AG09309 (cell line): ENCODE results near the gene PPIL6.

ENCODE experiments used
- DNase-seq: peaks from one replicate; pipeline ENCODE4 v3.0.0-alpha.2; 2010; ENCODE audit warnings: low read depth
- H3K4me3 ChIP-seq: 2 replicates; pipeline ENCODE4 v1.5.1; 2011; ENCODE audit warnings: mild to moderate bottlenecking, low read depth, low read length, moderate library complexity; ENCODE audit not compliant: control insufficient read depth
- TF ChIP-seq, protein P1 (sequence below): IDR thresholded peaks from 2 replicates; pipeline ENCODE4 v1.5.1; 2011; ENCODE audit warnings: mild to moderate bottlenecking, low read depth, low read length, inconsistent platforms; ENCODE audit not compliant: insufficient read depth, control insufficient read depth; ENCODE audit errors: missing control alignments

The PPIL6 gene

DNA sequence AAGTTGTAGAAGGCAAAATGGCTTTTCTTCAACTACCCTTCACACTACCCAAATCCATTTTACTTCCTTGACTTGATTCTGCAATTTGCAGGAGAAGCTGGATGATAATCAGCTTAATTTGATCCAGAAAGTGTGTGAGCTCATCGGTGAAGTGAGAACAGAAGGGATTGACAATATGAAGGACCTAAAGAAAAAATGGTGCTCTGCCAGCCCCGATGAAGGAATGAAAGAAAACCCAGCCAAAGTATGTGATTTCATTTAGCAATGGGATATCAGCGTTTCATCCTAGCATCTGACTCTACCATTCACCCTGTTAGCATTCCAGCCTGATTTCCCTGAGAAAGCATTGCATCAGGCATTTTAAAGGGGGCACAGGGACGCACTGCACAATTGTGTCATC, 99.6 kb downstream of the PPIL6 start:
- TF ChIP-seq, protein P1, sequence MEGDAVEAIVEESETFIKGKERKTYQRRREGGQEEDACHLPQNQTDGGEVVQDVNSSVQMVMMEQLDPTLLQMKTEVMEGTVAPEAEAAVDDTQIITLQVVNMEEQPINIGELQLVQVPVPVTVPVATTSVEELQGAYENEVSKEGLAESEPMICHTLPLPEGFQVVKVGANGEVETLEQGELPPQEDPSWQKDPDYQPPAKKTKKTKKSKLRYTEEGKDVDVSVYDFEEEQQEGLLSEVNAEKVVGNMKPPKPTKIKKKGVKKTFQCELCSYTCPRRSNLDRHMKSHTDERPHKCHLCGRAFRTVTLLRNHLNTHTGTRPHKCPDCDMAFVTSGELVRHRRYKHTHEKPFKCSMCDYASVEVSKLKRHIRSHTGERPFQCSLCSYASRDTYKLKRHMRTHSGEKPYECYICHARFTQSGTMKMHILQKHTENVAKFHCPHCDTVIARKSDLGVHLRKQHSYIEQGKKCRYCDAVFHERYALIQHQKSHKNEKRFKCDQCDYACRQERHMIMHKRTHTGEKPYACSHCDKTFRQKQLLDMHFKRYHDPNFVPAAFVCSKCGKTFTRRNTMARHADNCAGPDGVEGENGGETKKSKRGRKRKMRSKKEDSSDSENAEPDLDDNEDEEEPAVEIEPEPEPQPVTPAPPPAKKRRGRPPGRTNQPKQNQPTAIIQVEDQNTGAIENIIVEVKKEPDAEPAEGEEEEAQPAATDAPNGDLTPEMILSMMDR: no peak
- DNase-seq: no peak
- no peak overlapping the region for H3K4me3 ChIP-seq
